Measurements from ENCODE around the gene PSKH1.
A peak's percentile ranks its signal among the peaks of the same experiment; 100 is the strongest.

PSKH1 gene

GRCh38 chr16:67945392-67945933, 52.4 kb downstream of the PSKH1 start:
- TF ChIP-seq CTCF (IDR thresholded peaks at IDR 0.05): no peak
- Histone ChIP-seq H3K27ac (peak overlapping the region; percentile 44 to 89), H3K4me3 (no peak overlapping the region)
- no peak for DNase-seq (ENCODE audit: low spot score)

- H3K27ac ChIP-seq: peak overlapping the region in 1 of 2 donors; percentile 89
- DNase-seq (ENCODE audit: low spot score): no peak
These were observed 53.1 kb downstream of the PSKH1 start for GRCh38 chr16:67946128-67946569.

GRCh38 chr16:67946966-67947558, 54.0 kb downstream of the PSKH1 start:
- H3K27ac ChIP-seq: peak overlapping the region in 1 of 2 donors; percentile 89
- no peak for DNase-seq (ENCODE audit: low spot score)
- H3K4me3 ChIP-seq: no peak overlapping the region
- no peak for TF ChIP-seq CTCF (IDR thresholded peaks at IDR 0.05)

More at GRCh38 chr16:67946128-67946569, 53.1 kb downstream of the PSKH1 start:
- TF ChIP-seq CTCF (IDR thresholded peaks at IDR 0.05): no peak
- no peak overlapping the region for H3K4me3 ChIP-seq

- no peak for TF ChIP-seq CTCF (IDR thresholded peaks at IDR 0.05)
- no peak overlapping the region for H3K4me3 ChIP-seq
- peak overlapping the region in 1 of 2 donors; percentile 89 for H3K27ac ChIP-seq
- no peak for DNase-seq (ENCODE audit: low spot score)
These were observed 55.0 kb downstream of the PSKH1 start for GRCh38 chr16:67948015-67948414.

GRCh38 chr16:67949645-67950044, 56.6 kb downstream of the PSKH1 start:
- Histone ChIP-seq H3K4me3 (no peak overlapping the region), H3K27ac (no peak overlapping the region)
- DNase-seq (ENCODE audit: low spot score): no peak
- no peak for TF ChIP-seq CTCF (IDR thresholded peaks at IDR 0.05)

GRCh38 chr16:67950335-67950843, 57.3 kb downstream of the PSKH1 start:
- Histone ChIP-seq H3K27ac (no peak overlapping the region), H3K4me3 (no peak overlapping the region)
- no peak for DNase-seq (ENCODE audit: low spot score)
- no peak for TF ChIP-seq CTCF (IDR thresholded peaks at IDR 0.05)

- TF ChIP-seq CTCF (IDR thresholded peaks at IDR 0.05): no peak
- H3K4me3 ChIP-seq: no peak overlapping the region
- H3K27ac ChIP-seq: peak overlapping the region in 1 of 2 donors; percentile 69
- DNase-seq (ENCODE audit: low spot score): no peak
These were observed 58.4 kb downstream of the PSKH1 start for GRCh38 chr16:67951485-67951884.

All from coronary artery (tissue), 2 donors.